Stimulated activated CD8-positive, alpha-beta memory T cell treated with anti-CD3 and anti-CD28 coated beads, Interleukin-7, amount 100 ng/mL, for 1 hour (primary cell): ENCODE measurements around the gene SMIM5.
"Not testable (repeated sequence)": the region's sequence is repeated elsewhere in the genome, so short reads cannot be mapped to it uniquely, and the experiment has no call there.

Experiments used
- DNase-seq, 2 donors: peaks; one replicate each; pipeline ENCODE4 v3.0.0-alpha.2; 2020; ENCODE audit warnings: low read depth in 2 of 2

Gene SMIM5

DNA sequence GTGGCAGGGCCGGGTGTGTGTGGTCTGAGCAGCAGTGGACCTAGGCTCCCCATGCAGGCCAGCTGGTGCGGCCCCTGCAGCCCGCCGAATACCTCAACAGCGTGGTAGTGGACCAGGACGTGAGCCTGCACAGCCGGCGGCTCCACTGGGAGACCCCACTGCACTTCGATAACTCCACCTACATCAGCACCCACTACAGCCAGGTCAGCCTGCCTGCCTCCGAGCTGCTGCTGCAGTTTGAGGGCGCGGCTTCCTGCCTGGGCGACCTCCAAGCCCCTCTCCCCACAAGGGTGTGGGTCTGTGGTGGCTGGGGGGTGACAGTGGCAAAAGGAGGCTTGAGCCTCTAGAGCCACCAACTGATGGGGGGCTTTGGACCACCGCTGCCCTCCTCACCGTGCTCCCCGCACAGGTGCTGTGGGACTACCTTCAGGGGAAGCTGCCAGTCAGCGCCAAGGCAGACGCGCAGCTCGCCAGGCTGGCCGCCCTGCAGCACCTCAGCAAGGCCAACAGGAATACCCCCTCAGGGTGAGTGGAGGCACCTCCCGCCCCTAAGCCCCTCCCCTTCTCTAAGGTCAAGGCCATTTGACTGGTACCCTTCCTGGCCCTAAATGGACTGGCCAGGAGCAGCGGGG is 8.4 kb upstream of the SMIM5 start:
- DNase-seq = no peak

- DNase-seq = no peak
Measured at GRCh38 chr17:75625813-75626486, 7.3 kb upstream of the SMIM5 start.

GRCh38 chr17:75626496-75627038 is 6.7 kb upstream of the SMIM5 start:
- no peak for DNase-seq

GRCh38 chr17:75627094-75627493 is 6.1 kb upstream of the SMIM5 start:
- no peak for DNase-seq

- no peak for DNase-seq
Measured at GRCh38 chr17:75628425-75628824, 4.8 kb upstream of the SMIM5 start.

DNA sequence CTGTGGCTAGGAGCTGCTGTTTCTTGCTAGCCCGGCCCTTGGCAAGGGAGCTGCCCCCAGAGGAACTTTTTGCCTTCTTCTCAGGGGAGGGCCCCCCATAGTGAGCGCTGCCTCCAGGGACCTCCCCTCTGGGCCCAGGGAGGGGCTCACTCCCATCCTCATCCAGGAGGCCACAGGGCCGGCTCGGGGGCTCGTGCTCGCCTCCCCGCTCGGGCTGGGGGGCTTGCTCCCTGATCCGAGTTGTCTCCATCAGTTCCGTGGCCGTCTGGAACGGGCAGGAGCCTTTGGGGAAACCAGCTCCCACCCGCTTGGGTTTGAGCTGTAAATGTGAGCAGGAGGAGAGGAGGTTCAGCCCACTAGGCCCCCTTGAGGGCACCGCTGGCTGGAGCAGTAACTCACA is 4.1 kb upstream of the SMIM5 start:
- DNase-seq = no peak

- no peak for DNase-seq
Measured at GRCh38 chr17:75630071-75630917, 2.9 kb upstream of the SMIM5 start.

- DNase-seq = no peak
Measured at GRCh38 chr17:75631353-75631752, 1.9 kb upstream of the SMIM5 start.

- DNase-seq = no peak
Measured at GRCh38 chr17:75632428-75632827, 806 bp upstream of the SMIM5 start.

- DNase-seq = peak in 1 of 2 donors; percentile 25
Measured at GRCh38 chr17:75633486-75634375, 497 bp downstream of the SMIM5 start.

DNA sequence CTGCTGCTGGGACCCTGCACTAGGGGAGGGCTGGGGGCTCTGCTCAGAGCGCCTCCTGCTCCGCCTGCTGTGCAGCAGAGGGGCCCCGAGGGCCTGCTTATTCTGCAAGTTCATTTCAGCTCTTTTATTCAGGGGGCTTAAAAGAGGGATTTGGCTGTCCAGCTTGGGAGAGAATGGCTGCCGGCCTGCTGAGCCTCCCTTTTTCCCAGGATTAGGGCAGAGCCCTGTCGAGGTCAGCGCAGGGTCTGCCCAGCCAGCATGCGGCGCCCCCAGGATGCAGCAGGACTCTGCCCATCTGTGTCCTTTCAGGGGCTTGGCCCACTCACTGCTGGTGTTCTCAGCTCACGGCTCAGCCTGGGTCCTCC is 1.1 kb downstream of the SMIM5 start:
- no peak for DNase-seq

- no peak for DNase-seq
Measured at GRCh38 chr17:75634754-75635609, 1.7 kb downstream of the SMIM5 start.

- DNase-seq = no peak
Measured at GRCh38 chr17:75635610-75636202, 2.5 kb downstream of the SMIM5 start.

- no peak for DNase-seq
Measured at GRCh38 chr17:75636381-75637142, 3.3 kb downstream of the SMIM5 start.

DNA sequence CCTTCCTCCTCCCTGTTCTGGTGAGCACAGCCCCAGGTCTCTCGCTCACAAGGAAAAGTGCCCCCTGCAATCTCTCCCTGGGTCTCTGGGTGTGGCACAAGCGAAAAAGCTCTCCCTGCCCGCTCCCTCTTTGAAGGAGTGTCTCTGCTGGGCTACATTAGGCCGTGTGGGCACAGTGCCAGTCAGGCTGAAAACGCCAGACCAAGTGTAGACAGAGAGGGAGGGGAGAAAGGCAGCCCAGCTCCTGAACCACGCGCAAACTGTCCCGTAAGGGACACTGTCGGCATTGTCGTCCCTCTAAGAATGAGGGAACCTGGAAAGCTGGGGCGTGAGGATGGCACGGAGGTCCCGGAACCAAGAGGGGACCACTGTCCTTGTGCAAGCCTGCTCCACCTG is 3.9 kb downstream of the SMIM5 start:
- no peak for DNase-seq

DNA sequence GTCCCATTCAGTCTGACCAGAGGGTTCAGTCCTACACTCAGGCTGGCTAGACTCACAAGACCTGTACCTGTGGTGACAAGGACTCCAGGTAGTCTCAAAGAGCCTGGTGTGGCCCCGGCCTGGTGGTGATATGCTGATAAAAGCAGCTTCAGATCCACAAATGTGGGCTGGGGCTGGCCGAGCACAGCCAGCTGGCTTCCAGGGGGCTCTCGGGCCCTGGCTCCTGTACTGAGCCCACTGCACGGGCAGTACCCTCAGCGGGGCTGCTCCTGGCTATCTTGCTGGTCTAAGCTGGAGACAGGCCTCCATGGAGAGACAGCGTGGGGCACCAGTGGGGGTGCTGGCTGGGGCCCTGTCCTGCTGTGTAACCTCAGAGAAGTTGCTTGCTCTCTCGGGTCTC is 4.3 kb downstream of the SMIM5 start:
- DNase-seq = no peak

DNA sequence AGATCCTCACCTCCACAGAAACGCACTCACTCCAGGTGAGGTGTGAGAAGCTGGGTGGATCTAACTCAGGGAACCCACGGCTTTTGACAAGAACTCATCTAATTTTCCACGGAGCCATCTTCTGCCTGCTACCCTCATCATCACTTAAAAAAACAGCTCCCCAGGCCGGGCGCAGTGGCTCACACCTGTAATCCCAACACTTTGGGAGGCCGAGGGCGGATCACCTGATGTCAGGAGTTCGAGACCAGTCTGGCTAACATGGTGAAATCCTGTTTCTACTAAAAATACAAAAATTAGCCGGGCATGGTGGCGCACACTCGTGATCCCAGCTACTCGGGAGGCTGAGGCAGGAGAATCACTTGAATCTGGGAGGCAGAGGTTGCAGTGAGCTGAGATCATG is 4.8 kb downstream of the SMIM5 start:
- not testable (repeated sequence) for DNase-seq

- no peak for DNase-seq
Measured at GRCh38 chr17:75638893-75639292, 5.7 kb downstream of the SMIM5 start.

DNA sequence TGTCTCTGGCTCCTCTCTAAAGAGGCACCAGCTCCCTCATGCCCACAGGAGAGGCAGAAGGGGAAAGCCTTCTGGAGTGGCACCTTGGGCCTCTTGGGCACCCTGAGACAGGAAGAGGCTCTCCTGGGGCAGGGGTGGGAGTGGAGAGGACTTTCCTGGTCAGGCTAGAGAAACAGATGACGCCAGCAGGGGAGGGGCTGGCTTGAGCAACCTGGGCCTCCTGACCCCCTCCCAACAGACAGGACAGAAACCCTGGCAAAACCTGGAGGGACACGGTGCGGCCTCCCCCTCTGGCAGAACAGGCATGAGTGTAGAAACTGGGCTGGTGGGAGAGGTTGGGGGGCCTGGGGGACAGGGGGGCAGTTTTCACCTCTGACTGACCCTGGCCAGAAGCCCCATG is 6.1 kb downstream of the SMIM5 start:
- DNase-seq = no peak
